ENCODE results near the gene IL1A. TPM values are rescaled to one million over a fixed set of nuclear protein-coding genes. Genes with fewer than 3 reads are reported as not detected.
A peak's percentile ranks its signal among the peaks of the same experiment; 100 is the strongest.

The IL1A gene
- total RNA-seq, 1 donor: 0.43 TPM

DNA sequence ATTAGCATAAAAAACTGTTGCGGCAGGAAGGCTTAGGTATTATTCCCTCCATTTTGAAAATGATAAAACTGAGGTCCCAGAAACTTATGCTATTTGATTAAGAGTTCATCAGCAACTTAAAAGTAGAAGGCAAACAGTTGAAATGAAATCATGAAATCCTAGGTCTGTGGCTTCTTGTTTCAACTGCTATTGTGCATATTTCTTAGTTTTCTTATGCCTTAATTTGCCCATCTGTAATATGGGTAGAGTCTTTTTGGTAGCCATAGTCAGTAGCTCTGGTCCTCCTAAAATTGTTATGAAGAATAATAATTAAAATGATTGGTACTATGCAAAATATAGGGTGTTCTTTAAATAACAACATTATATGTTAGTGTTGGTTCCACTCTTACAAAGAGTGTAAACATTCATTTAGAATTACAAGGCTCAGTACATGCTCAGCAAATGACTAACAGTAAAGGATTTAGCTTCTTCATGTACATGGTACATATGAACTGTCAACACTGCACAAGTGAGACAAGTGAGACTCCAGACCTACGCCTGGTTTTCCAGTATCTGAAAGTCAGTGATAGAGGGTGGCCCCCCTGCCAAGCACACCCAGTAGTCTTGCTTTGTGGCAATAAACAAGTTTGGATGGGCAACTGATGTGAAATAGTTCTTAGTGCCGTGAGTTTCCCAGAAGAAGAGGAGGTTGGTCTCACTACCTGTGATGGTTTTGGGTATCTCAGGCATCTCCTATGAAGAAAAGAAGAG is 9.6 kb downstream of the IL1A start:
- no peak for DNase-seq (ENCODE audit: low read depth)
- TF ChIP-seq, protein P1, sequence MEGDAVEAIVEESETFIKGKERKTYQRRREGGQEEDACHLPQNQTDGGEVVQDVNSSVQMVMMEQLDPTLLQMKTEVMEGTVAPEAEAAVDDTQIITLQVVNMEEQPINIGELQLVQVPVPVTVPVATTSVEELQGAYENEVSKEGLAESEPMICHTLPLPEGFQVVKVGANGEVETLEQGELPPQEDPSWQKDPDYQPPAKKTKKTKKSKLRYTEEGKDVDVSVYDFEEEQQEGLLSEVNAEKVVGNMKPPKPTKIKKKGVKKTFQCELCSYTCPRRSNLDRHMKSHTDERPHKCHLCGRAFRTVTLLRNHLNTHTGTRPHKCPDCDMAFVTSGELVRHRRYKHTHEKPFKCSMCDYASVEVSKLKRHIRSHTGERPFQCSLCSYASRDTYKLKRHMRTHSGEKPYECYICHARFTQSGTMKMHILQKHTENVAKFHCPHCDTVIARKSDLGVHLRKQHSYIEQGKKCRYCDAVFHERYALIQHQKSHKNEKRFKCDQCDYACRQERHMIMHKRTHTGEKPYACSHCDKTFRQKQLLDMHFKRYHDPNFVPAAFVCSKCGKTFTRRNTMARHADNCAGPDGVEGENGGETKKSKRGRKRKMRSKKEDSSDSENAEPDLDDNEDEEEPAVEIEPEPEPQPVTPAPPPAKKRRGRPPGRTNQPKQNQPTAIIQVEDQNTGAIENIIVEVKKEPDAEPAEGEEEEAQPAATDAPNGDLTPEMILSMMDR (IDR thresholded peaks at IDR 0.05; ENCODE audit: insufficient read depth, low read depth, low read length): no peak
- H3K4me3 ChIP-seq (ENCODE audit: low read depth, low read length): no peak overlapping the region

GRCh38 chr2:112773556-112773955 is 10.7 kb downstream of the IL1A start:
- no peak overlapping the region for H3K4me3 ChIP-seq (ENCODE audit: low read depth, low read length)

DNA sequence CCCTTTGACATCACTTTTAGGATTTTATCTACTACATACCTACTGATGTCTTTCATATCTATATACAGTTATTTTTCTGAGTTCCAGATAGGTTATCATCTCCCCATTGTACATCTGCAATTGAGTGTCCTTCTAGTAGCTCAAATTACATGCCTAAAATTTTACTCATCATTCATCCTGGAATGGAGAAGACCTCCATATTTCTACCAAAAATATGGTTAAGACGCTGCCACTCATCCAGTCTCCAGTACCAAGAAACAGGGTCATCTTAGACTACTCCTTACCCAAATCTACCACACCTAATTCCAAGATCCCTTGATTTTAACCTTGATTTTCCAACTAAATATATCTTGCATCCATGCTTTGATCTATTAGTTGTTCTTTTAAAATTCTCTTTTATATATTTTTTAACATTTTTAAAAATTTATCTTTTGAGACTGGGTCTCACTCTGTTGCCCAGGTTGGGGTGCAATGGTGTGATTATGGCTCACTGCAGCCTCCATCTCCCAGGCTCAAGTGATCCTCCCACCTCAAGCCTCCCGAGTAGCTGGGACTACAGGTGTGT is 11.3 kb downstream of the IL1A start:
- DNase-seq (ENCODE audit: low read depth): no peak
- TF ChIP-seq, protein P1 (IDR thresholded peaks at IDR 0.05; ENCODE audit: insufficient read depth, low read depth, low read length): no peak

More at GRCh38 chr2:112773556-112773955, 10.7 kb downstream of the IL1A start:
- DNase-seq (ENCODE audit: low read depth): no peak
- TF ChIP-seq, protein P1 (IDR thresholded peaks at IDR 0.05; ENCODE audit: insufficient read depth, low read depth, low read length): no peak

DNA sequence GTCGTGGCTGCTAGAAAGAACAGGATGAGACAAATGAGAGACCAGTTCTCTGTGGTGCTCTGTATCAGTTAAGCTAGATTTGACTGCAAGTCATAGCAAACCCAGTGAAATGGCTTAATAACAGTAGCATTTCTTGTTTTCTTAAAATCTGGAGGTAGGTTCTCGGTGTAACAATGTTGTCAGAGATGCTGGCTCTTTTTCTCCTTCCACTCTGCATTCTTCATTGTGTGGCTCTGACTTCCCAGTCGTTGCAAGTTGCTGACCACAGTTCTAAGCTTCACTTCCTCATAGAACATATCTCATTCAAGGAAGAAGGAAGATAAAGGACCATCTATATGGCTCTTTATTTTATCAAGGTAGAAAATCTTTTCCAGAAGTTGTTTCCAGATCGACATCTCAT is 12.0 kb downstream of the IL1A start:
- TF ChIP-seq, protein P1 (IDR thresholded peaks at IDR 0.05; ENCODE audit: insufficient read depth, low read depth, low read length): no peak

More for the DNA sequence above, 11.3 kb downstream of the IL1A start:
- no peak overlapping the region for H3K4me3 ChIP-seq (ENCODE audit: low read depth, low read length)

GRCh38 chr2:112768432-112768831 is 15.9 kb downstream of the IL1A start:
- H3K4me3 ChIP-seq (ENCODE audit: low read depth, low read length): no peak overlapping the region
- DNase-seq (ENCODE audit: low read depth): peak; percentile 87
- TF ChIP-seq, protein P1 (IDR thresholded peaks at IDR 0.05; ENCODE audit: insufficient read depth, low read depth, low read length): peak; percentile 42

More for the DNA sequence above, 12.0 kb downstream of the IL1A start:
- DNase-seq (ENCODE audit: low read depth): no peak
- H3K4me3 ChIP-seq (ENCODE audit: low read depth, low read length): no peak overlapping the region

- peak; percentile 41 for DNase-seq (ENCODE audit: low read depth)
- TF ChIP-seq, protein P1 (IDR thresholded peaks at IDR 0.05; ENCODE audit: insufficient read depth, low read depth, low read length): no peak
- H3K4me3 ChIP-seq (ENCODE audit: low read depth, low read length): no peak overlapping the region
Measured at GRCh38 chr2:112767693-112768330, 16.5 kb downstream of the IL1A start.
